Measurements from ENCODE around the gene TPD52L2. TPM values are rescaled to one million over a fixed set of nuclear protein-coding genes. Genes with fewer than 3 reads are reported as not detected.
"Not testable (repeated sequence)": the region's sequence is repeated elsewhere in the genome, so short reads cannot be mapped to it uniquely, and the experiment has no call there.

Gene TPD52L2
- total RNA-seq, 1 donor from 2014 or later: 66.7 TPM

- no peak for DNase-seq (ENCODE audit: low spot score)
- Mint-ChIP-seq H3K36me3 (ENCODE audit: low read depth) (peaks cover 16% of the 10 kb centered on the region), H3K4me3 (ENCODE audit: low read depth) (no peak overlapping the region), H3K9me3 (peaks cover 3% of the 10 kb centered on the region), H3K27ac (peak overlapping the region; percentile 9), H3K4me1 (ENCODE audit: low read depth) (peaks cover 20% of the 10 kb centered on the region), H3K27me3 (ENCODE audit: low read depth) (no peaks in the 10 kb centered on the region)
- intact Hi-C loops (cut with micrococcal nuclease): no loop called here
Measured at GRCh38 chr20:63911176-63911575, 46.1 kb downstream of the TPD52L2 start.

GRCh38 chr20:63913768-63914167 is 48.7 kb downstream of the TPD52L2 start:
- H3K36me3 Mint-ChIP-seq (ENCODE audit: low read depth): peaks cover 32% of the 10 kb centered on the region
- DNase-seq (ENCODE audit: low spot score): no peak
- intact Hi-C loops (cut with micrococcal nuclease): no loop called here
- H3K27ac Mint-ChIP-seq: no peak overlapping the region
- peaks cover 4% of the 10 kb centered on the region for H3K9me3 Mint-ChIP-seq
- H3K27me3 Mint-ChIP-seq (ENCODE audit: low read depth): no peaks in the 10 kb centered on the region
- no peak overlapping the region for H3K4me3 Mint-ChIP-seq (ENCODE audit: low read depth)
- peaks cover 15% of the 10 kb centered on the region for H3K4me1 Mint-ChIP-seq (ENCODE audit: low read depth)

GRCh38 chr20:63915471-63915870 is 50.4 kb downstream of the TPD52L2 start:
- Mint-ChIP-seq H3K9me3 (peaks cover 4% of the 10 kb centered on the region), H3K4me3 (ENCODE audit: low read depth) (no peak overlapping the region), H3K4me1 (ENCODE audit: low read depth) (peaks cover 8% of the 10 kb centered on the region), H3K36me3 (ENCODE audit: low read depth) (peaks cover 28% of the 10 kb centered on the region), H3K27me3 (ENCODE audit: low read depth) (no peaks in the 10 kb centered on the region), H3K27ac (no peak overlapping the region)
- no peak for DNase-seq (ENCODE audit: low spot score)
- intact Hi-C loops (cut with micrococcal nuclease): no loop called here

- H3K4me3 Mint-ChIP-seq (ENCODE audit: low read depth); H3K9me3 Mint-ChIP-seq; H3K27me3 Mint-ChIP-seq (ENCODE audit: low read depth); DNase-seq (ENCODE audit: low spot score); intact Hi-C loops (cut with micrococcal nuclease); H3K27ac Mint-ChIP-seq; H3K4me1 Mint-ChIP-seq (ENCODE audit: low read depth): not testable (repeated sequence)
- peaks cover 28% of the 10 kb centered on the region for H3K36me3 Mint-ChIP-seq (ENCODE audit: low read depth)
Measured at GRCh38 chr20:63916371-63916939, 51.4 kb downstream of the TPD52L2 start.

- Mint-ChIP-seq H3K4me3 (ENCODE audit: low read depth) (no peak overlapping the region), H3K9me3 (peaks cover 4% of the 10 kb centered on the region), H3K4me1 (ENCODE audit: low read depth) (no peaks in the 10 kb centered on the region), H3K27me3 (ENCODE audit: low read depth) (no peaks in the 10 kb centered on the region), H3K27ac (no peak overlapping the region), H3K36me3 (ENCODE audit: low read depth) (peaks cover 28% of the 10 kb centered on the region)
- DNase-seq (ENCODE audit: low spot score): no peak
- intact Hi-C loops (cut with micrococcal nuclease): no loop called here
Measured at GRCh38 chr20:63917811-63918210, 52.7 kb downstream of the TPD52L2 start.

GRCh38 chr20:63919130-63919529 is 54.1 kb downstream of the TPD52L2 start:
- intact Hi-C loops (cut with micrococcal nuclease): no loop called here
- DNase-seq (ENCODE audit: low spot score): no peak
- Mint-ChIP-seq H3K27ac (no peak overlapping the region), H3K27me3 (ENCODE audit: low read depth) (no peaks in the 10 kb centered on the region), H3K9me3 (peaks cover 4% of the 10 kb centered on the region), H3K4me3 (ENCODE audit: low read depth) (no peak overlapping the region), H3K4me1 (ENCODE audit: low read depth) (peaks cover 11% of the 10 kb centered on the region), H3K36me3 (ENCODE audit: low read depth) (peaks cover 32% of the 10 kb centered on the region)

- intact Hi-C loops (cut with micrococcal nuclease): no loop called here
- Mint-ChIP-seq H3K27ac (no peak overlapping the region), H3K4me1 (ENCODE audit: low read depth) (peaks cover 12% of the 10 kb centered on the region), H3K36me3 (ENCODE audit: low read depth) (peaks cover 28% of the 10 kb centered on the region), H3K27me3 (ENCODE audit: low read depth) (no peaks in the 10 kb centered on the region), H3K9me3 (peaks cover 4% of the 10 kb centered on the region), H3K4me3 (ENCODE audit: low read depth) (no peak overlapping the region)
- DNase-seq (ENCODE audit: low spot score): no peak
Measured at GRCh38 chr20:63920226-63920625, 55.2 kb downstream of the TPD52L2 start.

- Mint-ChIP-seq H3K4me3 (ENCODE audit: low read depth) (no peak overlapping the region), H3K27ac (no peak overlapping the region), H3K9me3 (no peaks in the 10 kb centered on the region), H3K36me3 (ENCODE audit: low read depth) (peaks cover 27% of the 10 kb centered on the region), H3K4me1 (ENCODE audit: low read depth) (peaks cover 12% of the 10 kb centered on the region), H3K27me3 (ENCODE audit: low read depth) (no peaks in the 10 kb centered on the region)
- intact Hi-C loops (cut with micrococcal nuclease): no loop called here
- no peak for DNase-seq (ENCODE audit: low spot score)
Measured at GRCh38 chr20:63923651-63924050, 58.6 kb downstream of the TPD52L2 start.

- no peak for DNase-seq (ENCODE audit: low spot score)
- Mint-ChIP-seq H3K27me3 (ENCODE audit: low read depth) (no peaks in the 10 kb centered on the region), H3K9me3 (no peaks in the 10 kb centered on the region), H3K27ac (no peak overlapping the region), H3K36me3 (ENCODE audit: low read depth) (peaks cover 33% of the 10 kb centered on the region), H3K4me3 (ENCODE audit: low read depth) (no peak overlapping the region), H3K4me1 (ENCODE audit: low read depth) (peaks cover 12% of the 10 kb centered on the region)
- intact Hi-C loops (cut with micrococcal nuclease): no loop called here
Measured at GRCh38 chr20:63924241-63924640, 59.2 kb downstream of the TPD52L2 start.

GRCh38 chr20:63926298-63926697 is 61.2 kb downstream of the TPD52L2 start:
- intact Hi-C loops (cut with micrococcal nuclease): no loop called here
- Mint-ChIP-seq H3K27me3 (ENCODE audit: low read depth) (no peaks in the 10 kb centered on the region), H3K4me3 (ENCODE audit: low read depth) (no peak overlapping the region), H3K27ac (no peak overlapping the region), H3K9me3 (no peaks in the 10 kb centered on the region), H3K36me3 (ENCODE audit: low read depth) (peaks cover 46% of the 10 kb centered on the region), H3K4me1 (ENCODE audit: low read depth) (peaks cover 12% of the 10 kb centered on the region)
- DNase-seq (ENCODE audit: low spot score): no peak

- no peak for DNase-seq (ENCODE audit: low spot score)
- H3K9me3 Mint-ChIP-seq: no peaks in the 10 kb centered on the region
- H3K27ac Mint-ChIP-seq: no peak overlapping the region
- intact Hi-C loops (cut with micrococcal nuclease): no loop called here
- H3K4me3 Mint-ChIP-seq (ENCODE audit: low read depth): no peak overlapping the region
- peaks cover 2% of the 10 kb centered on the region for H3K4me1 Mint-ChIP-seq (ENCODE audit: low read depth)
- peaks cover 58% of the 10 kb centered on the region for H3K36me3 Mint-ChIP-seq (ENCODE audit: low read depth)
- no peaks in the 10 kb centered on the region for H3K27me3 Mint-ChIP-seq (ENCODE audit: low read depth)
Measured at GRCh38 chr20:63929071-63929470, 64.0 kb downstream of the TPD52L2 start.

- H3K27me3 Mint-ChIP-seq (ENCODE audit: low read depth); intact Hi-C loops (cut with micrococcal nuclease); H3K4me1 Mint-ChIP-seq (ENCODE audit: low read depth); H3K9me3 Mint-ChIP-seq; H3K4me3 Mint-ChIP-seq (ENCODE audit: low read depth); DNase-seq (ENCODE audit: low spot score); H3K27ac Mint-ChIP-seq: not testable (repeated sequence)
- peaks cover 58% of the 10 kb centered on the region for H3K36me3 Mint-ChIP-seq (ENCODE audit: low read depth)
Measured at GRCh38 chr20:63929473-63929883, 64.4 kb downstream of the TPD52L2 start.

- intact Hi-C loops (cut with micrococcal nuclease): no loop called here
- peaks cover 71% of the 10 kb centered on the region for H3K36me3 Mint-ChIP-seq (ENCODE audit: low read depth)
- no peak overlapping the region for H3K27ac Mint-ChIP-seq
Measured at GRCh38 chr20:63930971-63931553, 66.0 kb downstream of the TPD52L2 start.

More at GRCh38 chr20:63930971-63931553, 66.0 kb downstream of the TPD52L2 start:
- H3K27me3 Mint-ChIP-seq (ENCODE audit: low read depth): no peaks in the 10 kb centered on the region
- no peaks in the 10 kb centered on the region for H3K4me1 Mint-ChIP-seq (ENCODE audit: low read depth)
- no peak overlapping the region for H3K4me3 Mint-ChIP-seq (ENCODE audit: low read depth)
- no peaks in the 10 kb centered on the region for H3K9me3 Mint-ChIP-seq
- DNase-seq (ENCODE audit: low spot score): no peak

All from activated T-helper 2 cell treated with anti-CD3 and anti-CD28 coated beads, Interferon-gamma antibody, Interleukin-2, Interleukin-4, amounts not matched to agents 10 μg/mL and 5 μg/mL and 100 μg/mL, durations not matched to agents 14 hours and 24 hours and 36 hours (primary cell).